Upper lobe of right lung (tissue), 1 donor: ENCODE data around the gene ASCC3. TPM values are rescaled to one million over a fixed set of nuclear protein-coding genes. Genes with fewer than 3 reads are reported as not detected.
"Not testable (repeated sequence)": the region's sequence is repeated elsewhere in the genome, so short reads cannot be mapped to it uniquely, and the experiment has no call there.

Experiments
- ATAC-seq: fragments of 200-7000 bp; cut with Tn5 transposase; one replicate; pipeline ENCODE4 v1.9.1; 2020; ENCODE audit warnings: mild to moderate bottlenecking, moderate library complexity
- DNase-seq: peaks from one replicate; pipeline ENCODE4 v3.0.0-alpha.2; 2020
- H3K27ac ChIP-seq: fragments of 200-600 bp; one replicate; pipeline ENCODE4 v1.8.0; 2022
- H3K27me3 ChIP-seq: fragments of 200-600 bp; one replicate; pipeline ENCODE4 v1.8.0; 2022; ENCODE audit warnings: mild to moderate bottlenecking
- H3K36me3 ChIP-seq: fragments of 200-600 bp; one replicate; pipeline ENCODE4 v1.8.0; 2022
- H3K4me1 ChIP-seq: fragments of 200-600 bp; one replicate; pipeline ENCODE4 v1.8.0; 2022
- H3K4me3 ChIP-seq: fragments of 200-600 bp; one replicate; pipeline ENCODE4 v1.8.0; 2022; ENCODE audit warnings: mild to moderate bottlenecking
- H3K9me3 ChIP-seq: fragments of 200-600 bp; one replicate; pipeline ENCODE4 v1.8.0; 2022
- CTCF ChIP-seq: fragments of 200-600 bp; IDR thresholded peaks from one replicate; pipeline ENCODE4 v1.8.0; 2022; ENCODE audit warnings: antibody characterized with exemption
- intact Hi-C: fragments of 100-400 bp; cut with DNase I; formaldehyde crosslinking; loops from one replicate; pipeline ENCODE4 v1.11.0; 2022
- total RNA-seq: library from RNA; stranded (reverse); fragmentation: NEBNext Ultra II Directional; extraction: Animal tissue kit (Norgen Biotek cat#: 25700); gene quantifications from one replicate; pipeline ENCODE4 v1.2.1, GENCODE V29; 2021
- donor health status: DM: no; HTN: yes; CAD: no; lungs with severe emphysema.

ASCC3 gene
- total RNA-seq, 1 donor from 2014 or later = 39.5 TPM

- no peak overlapping the region for H3K4me3 ChIP-seq
- DNase-seq (no peak), ATAC-seq (no peak)
- intact Hi-C loops = no loop called here
- no peaks in the 10 kb centered on the region for H3K9me3 ChIP-seq
- no peak overlapping the region for H3K27ac ChIP-seq
- no peaks in the 10 kb centered on the region for H3K27me3 ChIP-seq
- H3K36me3 ChIP-seq = no peaks in the 10 kb centered on the region
- no peaks in the 10 kb centered on the region for H3K4me1 ChIP-seq
- no peak for TF ChIP-seq CTCF
Observed at GRCh38 chr6:100892116-100892515, 11.0 kb upstream of the ASCC3 start.

DNA sequence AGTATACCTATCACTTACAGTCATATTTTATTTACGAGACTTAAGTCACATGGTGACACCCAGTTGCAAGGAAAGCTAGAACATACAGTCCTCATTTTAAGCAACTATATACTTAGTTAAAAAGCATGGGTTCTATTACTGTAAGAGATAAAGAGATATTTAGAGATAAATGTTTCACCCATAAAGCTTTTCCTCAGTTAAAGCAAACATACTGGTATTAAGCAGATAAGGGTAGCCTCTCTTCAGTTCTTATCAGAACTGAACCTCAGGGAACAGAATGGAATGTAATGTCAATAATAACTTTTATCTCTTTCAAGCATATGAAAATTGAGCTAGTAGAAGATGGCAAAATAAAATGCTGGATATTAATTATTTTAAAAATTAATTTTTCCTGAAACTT, 9.9 kb upstream of the ASCC3 start:
- TF ChIP-seq CTCF = no peak
- ATAC-seq = no peak

DNA sequence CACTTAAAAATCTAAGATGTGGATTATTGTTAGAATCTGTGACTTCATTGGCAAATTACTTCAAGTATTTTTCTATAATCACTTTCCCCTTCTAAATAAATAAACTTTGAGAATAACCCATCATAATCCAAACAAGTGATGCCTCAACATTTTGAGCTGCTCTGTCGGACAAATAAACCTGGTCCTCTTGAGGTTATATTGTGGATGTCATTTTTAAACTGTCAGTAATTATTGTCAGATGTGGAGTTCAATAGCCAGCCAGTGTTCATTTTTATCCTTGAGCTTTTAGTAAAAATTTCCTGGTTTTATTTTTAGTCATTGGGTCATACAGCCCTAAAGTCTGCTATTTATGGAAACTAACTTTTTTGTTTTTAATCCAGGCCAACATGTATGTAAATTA, 9.5 kb upstream of the ASCC3 start:
- H3K27ac ChIP-seq, H3K9me3 ChIP-seq, H3K4me3 ChIP-seq, ATAC-seq, H3K27me3 ChIP-seq, H3K36me3 ChIP-seq, intact Hi-C loops, DNase-seq, H3K4me1 ChIP-seq: not testable (repeated sequence)

More for the DNA sequence above, 9.9 kb upstream of the ASCC3 start:
- Histone ChIP-seq H3K36me3 (no peaks in the 10 kb centered on the region), H3K27ac (no peak overlapping the region), H3K27me3 (no peaks in the 10 kb centered on the region), H3K4me1 (no peaks in the 10 kb centered on the region), H3K4me3 (no peak overlapping the region), H3K9me3 (no peaks in the 10 kb centered on the region)
- no peak for DNase-seq
- intact Hi-C loops = no loop called here

DNA sequence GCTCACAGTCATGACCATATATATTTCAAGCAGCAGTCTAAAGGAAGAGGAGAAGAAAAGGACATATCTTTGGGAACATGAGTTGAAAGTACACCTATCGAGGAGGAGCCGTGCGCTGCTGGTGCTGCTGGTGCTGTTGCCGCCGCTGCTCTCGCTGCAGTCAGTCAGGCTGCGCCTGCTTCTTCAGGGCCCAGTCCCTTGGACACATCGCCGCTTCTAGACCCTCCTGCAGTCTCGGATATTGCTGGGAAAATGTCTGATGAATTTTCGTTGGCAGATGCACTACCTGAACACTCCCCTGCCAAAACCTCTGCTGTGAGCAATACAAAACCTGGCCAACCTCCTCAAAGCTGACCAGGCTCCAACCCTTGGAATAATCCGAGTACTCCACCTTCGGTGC, 8.2 kb upstream of the ASCC3 start:
- intact Hi-C loops = no loop called here
- no peak for ATAC-seq

GRCh38 chr6:100886076-100886475, 4.9 kb upstream of the ASCC3 start:
- ATAC-seq (no peak), DNase-seq (no peak)
- Histone ChIP-seq H3K9me3 (no peaks in the 10 kb centered on the region), H3K27ac (no peak overlapping the region), H3K36me3 (no peaks in the 10 kb centered on the region), H3K27me3 (no peaks in the 10 kb centered on the region), H3K4me1 (peaks cover 6% of the 10 kb centered on the region), H3K4me3 (no peak overlapping the region)
- intact Hi-C loops = no loop called here
- TF ChIP-seq CTCF = no peak

More for the DNA sequence above, 8.2 kb upstream of the ASCC3 start:
- Histone ChIP-seq H3K4me3 (no peak overlapping the region), H3K27me3 (no peaks in the 10 kb centered on the region), H3K4me1 (no peaks in the 10 kb centered on the region), H3K27ac (no peak overlapping the region), H3K9me3 (no peaks in the 10 kb centered on the region), H3K36me3 (no peaks in the 10 kb centered on the region)
- DNase-seq = no peak
- TF ChIP-seq CTCF = no peak

GRCh38 chr6:100883347-100883746, 2.2 kb upstream of the ASCC3 start:
- ATAC-seq (no peak), DNase-seq (no peak)
- Histone ChIP-seq H3K4me3 (no peak overlapping the region), H3K27ac (no peak overlapping the region), H3K27me3 (no peaks in the 10 kb centered on the region), H3K4me1 (peaks cover 14% of the 10 kb centered on the region), H3K9me3 (no peaks in the 10 kb centered on the region), H3K36me3 (no peaks in the 10 kb centered on the region)
- intact Hi-C loops = no loop called here
- no peak for TF ChIP-seq CTCF
